SK-N-SH treated with all-trans-retinoic acid at 6 μM for 48 hours (cell line): ENCODE data around the gene SF1.

Source experiments
- ATAC-seq: fragments of 200-7000 bp; cut with Tn5 transposase; 3 replicates; pipeline ENCODE4 v1.9.1; 2020; ENCODE audit warnings: mild to moderate bottlenecking, moderate library complexity
- ARNTL ChIP-seq: fragments of 450-650 bp; formaldehyde crosslinking; IDR thresholded peaks from 2 replicates; pipeline ENCODE4 v1.5.0; 2020; ENCODE audit warnings: low read depth, mild to moderate bottlenecking, moderate library complexity, borderline replicate concordance
- BACH2 ChIP-seq: fragments of 250-450 bp; sonication (Bioruptor Pico); IDR thresholded peaks from 2 replicates; pipeline ENCODE4 v1.9.0; 2021; ENCODE audit warnings: mild to moderate bottlenecking, borderline replicate concordance
- CSDC2 ChIP-seq: fragments of 250-450 bp; sonication (Bioruptor Pico); IDR thresholded peaks from 2 replicates; pipeline ENCODE4 v1.5.0; 2020; ENCODE audit warnings: mild to moderate bottlenecking, moderate library complexity
- GLIS3 ChIP-seq: fragments of 250-450 bp; sonication (Bioruptor Pico); IDR thresholded peaks from 2 replicates; pipeline ENCODE4 v1.5.0; 2020; ENCODE audit warnings: mild to moderate bottlenecking, moderate library complexity
- ISL1 ChIP-seq: fragments of 250-450 bp; sonication (Bioruptor Pico); IDR thresholded peaks from 2 replicates; pipeline ENCODE4 v2.1.2; 2022; ENCODE audit warnings: mild to moderate bottlenecking, moderate library complexity
- PPARA ChIP-seq: fragments of 250-450 bp; sonication (Bioruptor Pico); IDR thresholded peaks from 2 replicates; pipeline ENCODE4 v1.5.0; 2020; ENCODE audit warnings: mild to moderate bottlenecking, borderline replicate concordance
- RARB ChIP-seq: fragments of 250-450 bp; sonication (Bioruptor Pico); IDR thresholded peaks from 2 replicates; pipeline ENCODE4 v1.8.0; 2021; ENCODE audit warnings: mild to moderate bottlenecking, moderate library complexity
- SNAI2 ChIP-seq: fragments of 250-450 bp; sonication (Bioruptor Pico); IDR thresholded peaks from 2 replicates; pipeline ENCODE4 v1.5.0; 2020; ENCODE audit warnings: mild to moderate bottlenecking, moderate library complexity
- TCF4 ChIP-seq: fragments of 250-450 bp; sonication (Bioruptor Pico); IDR thresholded peaks from 2 replicates; pipeline ENCODE4 v1.8.0; 2021; ENCODE audit warnings: mild to moderate bottlenecking, moderate library complexity, borderline replicate concordance
- TOX ChIP-seq: fragments of 250-450 bp; sonication (Bioruptor Pico); IDR thresholded peaks from 2 replicates; pipeline ENCODE4 v1.8.0; 2021; ENCODE audit warnings: mild to moderate bottlenecking, moderate library complexity, borderline replicate concordance
- ZFP3 ChIP-seq: fragments of 250-450 bp; sonication (Bioruptor Pico); IDR thresholded peaks from 2 replicates; pipeline ENCODE4 v1.5.0; 2020; ENCODE audit warnings: mild to moderate bottlenecking, moderate library complexity
- ZFP30 ChIP-seq: fragments of 450-650 bp; formaldehyde crosslinking; IDR thresholded peaks from 2 replicates; pipeline ENCODE4 v1.5.0; 2022; ENCODE audit warnings: mild to moderate bottlenecking, moderate library complexity
- ZNF565 ChIP-seq: fragments of 450-650 bp; formaldehyde crosslinking; conservative IDR thresholded peaks from 2 replicates; pipeline ENCODE4 v1.5.0; 2020; ENCODE audit warnings: low read depth, mild to moderate bottlenecking, moderate library complexity
- ZNF70 ChIP-seq: fragments of 450-650 bp; formaldehyde crosslinking; IDR thresholded peaks from 2 replicates; pipeline ENCODE4 v1.5.0; 2020; ENCODE audit warnings: mild to moderate bottlenecking, moderate library complexity
- ZNF8 ChIP-seq: fragments of 450-650 bp; formaldehyde crosslinking; IDR thresholded peaks from 2 replicates; pipeline ENCODE4 v1.5.0; 2020; ENCODE audit warnings: mild to moderate bottlenecking, moderate library complexity
- TF ChIP-seq, protein P1 (sequence below): fragments of 250-450 bp; sonication (Bioruptor Pico); IDR thresholded peaks from 2 replicates; pipeline ENCODE4 v1.8.0; 2021; ENCODE audit warnings: low read depth, mild to moderate bottlenecking, moderate library complexity, borderline replicate concordance
- TF ChIP-seq, protein P2 (sequence below): fragments of 250-450 bp; sonication (Bioruptor Pico); IDR thresholded peaks from 2 replicates; pipeline ENCODE4 v1.5.1; 2021; ENCODE audit warnings: mild to moderate bottlenecking, moderate library complexity
- TF ChIP-seq, protein P3 (sequence below): fragments of 250-450 bp; sonication (Bioruptor Pico); IDR thresholded peaks from 2 replicates; pipeline ENCODE4 v1.5.0; 2020; ENCODE audit warnings: mild to moderate bottlenecking, moderate library complexity
- TF ChIP-seq, protein P4 (sequence below): fragments of 250-450 bp; sonication (Bioruptor Pico); IDR thresholded peaks from 2 replicates; pipeline ENCODE4 v1.5.1; 2020; ENCODE audit warnings: low read depth, mild to moderate bottlenecking, moderate library complexity

SF1 gene

DNA sequence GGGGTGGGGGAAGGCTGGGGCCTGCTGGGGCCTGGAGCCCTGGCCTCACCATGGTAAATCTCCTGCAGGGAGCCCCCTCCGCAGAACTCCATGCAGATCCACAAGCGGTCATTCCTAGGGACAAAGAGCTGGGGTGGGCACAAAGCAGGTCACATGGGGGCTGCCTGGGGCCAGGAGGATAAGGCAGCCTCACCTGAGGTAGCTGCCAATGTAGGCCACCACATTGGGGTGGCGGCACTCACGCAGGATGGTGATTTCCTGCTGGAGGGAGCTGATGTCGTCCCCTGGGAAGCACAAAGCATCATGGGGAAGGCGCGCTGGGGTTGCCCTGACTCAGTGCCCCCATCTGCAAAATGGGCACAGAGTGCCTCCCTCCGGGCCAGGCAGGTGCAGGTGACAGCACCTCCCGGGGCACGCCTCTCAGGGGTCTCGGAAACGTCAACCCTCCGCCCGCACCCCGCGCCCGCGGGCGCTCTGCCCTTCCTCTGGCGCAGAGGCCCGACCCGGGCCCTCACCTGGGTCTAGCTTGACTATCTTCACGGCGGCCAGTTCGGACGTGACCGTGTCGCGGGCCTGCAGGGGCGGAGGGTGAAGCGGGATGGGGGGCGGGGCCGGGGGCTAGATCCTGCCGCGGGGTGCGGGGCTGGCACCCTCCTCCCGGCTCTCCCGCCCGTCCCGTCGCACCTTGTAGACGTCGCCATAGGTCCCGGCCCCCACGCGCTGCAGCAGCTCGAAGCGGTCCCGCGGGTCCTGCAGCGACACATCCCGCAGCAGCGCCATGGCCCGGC is 24.2 kb upstream of the SF1 start:
- ATAC-seq = no peak
- TF ChIP-seq, protein P1, sequence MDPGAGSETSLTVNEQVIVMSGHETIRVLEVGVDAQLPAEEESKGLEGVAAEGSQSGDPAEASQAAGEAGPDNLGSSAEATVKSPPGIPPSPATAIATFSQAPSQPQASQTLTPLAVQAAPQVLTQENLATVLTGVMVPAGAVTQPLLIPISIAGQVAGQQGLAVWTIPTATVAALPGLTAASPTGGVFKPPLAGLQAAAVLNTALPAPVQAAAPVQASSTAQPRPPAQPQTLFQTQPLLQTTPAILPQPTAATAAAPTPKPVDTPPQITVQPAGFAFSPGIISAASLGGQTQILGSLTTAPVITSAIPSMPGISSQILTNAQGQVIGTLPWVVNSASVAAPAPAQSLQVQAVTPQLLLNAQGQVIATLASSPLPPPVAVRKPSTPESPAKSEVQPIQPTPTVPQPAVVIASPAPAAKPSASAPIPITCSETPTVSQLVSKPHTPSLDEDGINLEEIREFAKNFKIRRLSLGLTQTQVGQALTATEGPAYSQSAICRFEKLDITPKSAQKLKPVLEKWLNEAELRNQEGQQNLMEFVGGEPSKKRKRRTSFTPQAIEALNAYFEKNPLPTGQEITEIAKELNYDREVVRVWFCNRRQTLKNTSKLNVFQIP (CRISPR knock-in tag) = no peak
- TF ChIP-seq, protein P2, sequence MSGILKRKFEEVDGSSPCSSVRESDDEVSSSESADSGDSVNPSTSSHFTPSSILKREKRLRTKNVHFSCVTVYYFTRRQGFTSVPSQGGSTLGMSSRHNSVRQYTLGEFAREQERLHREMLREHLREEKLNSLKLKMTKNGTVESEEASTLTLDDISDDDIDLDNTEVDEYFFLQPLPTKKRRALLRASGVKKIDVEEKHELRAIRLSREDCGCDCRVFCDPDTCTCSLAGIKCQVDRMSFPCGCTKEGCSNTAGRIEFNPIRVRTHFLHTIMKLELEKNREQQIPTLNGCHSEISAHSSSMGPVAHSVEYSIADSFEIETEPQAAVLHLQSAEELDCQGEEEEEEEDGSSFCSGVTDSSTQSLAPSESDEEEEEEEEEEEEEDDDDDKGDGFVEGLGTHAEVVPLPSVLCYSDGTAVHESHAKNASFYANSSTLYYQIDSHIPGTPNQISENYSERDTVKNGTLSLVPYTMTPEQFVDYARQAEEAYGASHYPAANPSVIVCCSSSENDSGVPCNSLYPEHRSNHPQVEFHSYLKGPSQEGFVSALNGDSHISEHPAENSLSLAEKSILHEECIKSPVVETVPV (CRISPR knock-in tag) = no peak
- no peak for TF ChIP-seq ZNF565 (CRISPR knock-in tag)
- TF ChIP-seq CSDC2 (CRISPR knock-in tag) = no peak

DNA sequence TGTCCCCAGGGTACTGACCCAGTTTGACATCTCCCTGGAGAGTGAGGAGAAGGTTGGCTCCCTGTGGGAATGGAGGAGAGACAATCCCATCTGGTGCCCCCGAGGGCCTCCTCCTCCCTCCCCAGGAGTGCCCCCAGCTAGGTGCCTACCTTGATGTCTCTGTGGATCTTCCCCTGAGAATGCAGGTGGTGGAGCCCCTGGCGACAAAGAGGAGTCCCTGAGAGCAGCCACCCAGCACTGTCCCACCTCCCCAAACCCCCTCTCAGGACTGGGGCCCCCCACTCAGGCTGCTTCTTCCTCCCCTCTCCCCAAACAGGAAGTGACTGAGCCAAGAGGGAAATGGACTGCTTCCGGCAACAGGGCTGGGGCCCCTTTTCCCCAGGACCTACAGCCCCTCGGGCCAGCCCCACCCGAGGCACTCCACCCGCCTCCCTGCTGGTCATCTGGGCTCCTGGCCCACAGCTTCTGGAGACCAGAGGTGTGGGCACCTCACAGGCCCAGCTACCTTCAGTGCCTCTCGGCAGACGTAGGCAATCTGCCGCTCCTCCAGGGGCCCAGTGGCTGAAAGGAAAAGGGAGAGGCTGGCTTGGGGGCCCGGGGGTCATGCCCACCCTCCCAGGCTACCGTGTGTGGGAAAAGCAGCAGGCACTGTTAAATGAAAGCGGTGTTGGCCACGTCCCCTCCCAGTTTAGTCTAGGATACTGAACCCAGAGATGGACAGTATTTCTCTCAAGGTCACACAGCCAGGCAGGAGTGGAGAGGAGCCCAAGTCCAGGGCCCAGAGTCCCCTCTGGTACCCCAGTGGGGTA is 23.4 kb upstream of the SF1 start:
- no peak for ATAC-seq
- no peak for TF ChIP-seq SNAI2 (CRISPR knock-in tag)
- TF ChIP-seq RARB (CRISPR knock-in tag) = no peak
- TF ChIP-seq CSDC2 (CRISPR knock-in tag) = no peak
- TF ChIP-seq ZNF565 (CRISPR knock-in tag) = no peak
- no peak for TF ChIP-seq TOX (CRISPR knock-in tag)
- TF ChIP-seq ZNF8 (CRISPR knock-in tag) = no peak
- TF ChIP-seq PPARA (CRISPR knock-in tag) = no peak

DNA sequence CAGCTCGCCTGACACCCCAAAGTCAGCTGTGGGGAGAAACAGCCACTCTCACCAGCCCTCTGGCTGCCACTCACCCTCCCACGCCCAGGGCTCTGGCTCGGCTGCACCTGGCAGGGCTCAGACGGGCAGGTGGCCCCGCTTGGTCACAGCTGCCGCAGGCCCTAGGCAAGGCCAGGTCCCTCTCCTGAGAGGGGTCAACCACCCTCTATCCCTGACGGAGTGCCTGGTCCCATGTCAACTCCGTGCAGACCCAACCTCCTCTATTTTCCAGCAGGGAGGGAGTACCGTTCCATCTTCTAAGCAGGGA is 22.8 kb upstream of the SF1 start:
- ATAC-seq = no peak
- TF ChIP-seq, protein P3, sequence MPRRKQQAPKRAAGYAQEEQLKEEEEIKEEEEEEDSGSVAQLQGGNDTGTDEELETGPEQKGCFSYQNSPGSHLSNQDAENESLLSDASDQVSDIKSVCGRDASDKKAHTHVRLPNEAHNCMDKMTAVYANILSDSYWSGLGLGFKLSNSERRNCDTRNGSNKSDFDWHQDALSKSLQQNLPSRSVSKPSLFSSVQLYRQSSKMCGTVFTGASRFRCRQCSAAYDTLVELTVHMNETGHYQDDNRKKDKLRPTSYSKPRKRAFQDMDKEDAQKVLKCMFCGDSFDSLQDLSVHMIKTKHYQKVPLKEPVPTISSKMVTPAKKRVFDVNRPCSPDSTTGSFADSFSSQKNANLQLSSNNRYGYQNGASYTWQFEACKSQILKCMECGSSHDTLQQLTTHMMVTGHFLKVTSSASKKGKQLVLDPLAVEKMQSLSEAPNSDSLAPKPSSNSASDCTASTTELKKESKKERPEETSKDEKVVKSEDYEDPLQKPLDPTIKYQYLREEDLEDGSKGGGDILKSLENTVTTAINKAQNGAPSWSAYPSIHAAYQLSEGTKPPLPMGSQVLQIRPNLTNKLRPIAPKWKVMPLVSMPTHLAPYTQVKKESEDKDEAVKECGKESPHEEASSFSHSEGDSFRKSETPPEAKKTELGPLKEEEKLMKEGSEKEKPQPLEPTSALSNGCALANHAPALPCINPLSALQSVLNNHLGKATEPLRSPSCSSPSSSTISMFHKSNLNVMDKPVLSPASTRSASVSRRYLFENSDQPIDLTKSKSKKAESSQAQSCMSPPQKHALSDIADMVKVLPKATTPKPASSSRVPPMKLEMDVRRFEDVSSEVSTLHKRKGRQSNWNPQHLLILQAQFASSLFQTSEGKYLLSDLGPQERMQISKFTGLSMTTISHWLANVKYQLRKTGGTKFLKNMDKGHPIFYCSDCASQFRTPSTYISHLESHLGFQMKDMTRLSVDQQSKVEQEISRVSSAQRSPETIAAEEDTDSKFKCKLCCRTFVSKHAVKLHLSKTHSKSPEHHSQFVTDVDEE = no peak
- no peak for TF ChIP-seq ZFP30 (CRISPR knock-in tag)

DNA sequence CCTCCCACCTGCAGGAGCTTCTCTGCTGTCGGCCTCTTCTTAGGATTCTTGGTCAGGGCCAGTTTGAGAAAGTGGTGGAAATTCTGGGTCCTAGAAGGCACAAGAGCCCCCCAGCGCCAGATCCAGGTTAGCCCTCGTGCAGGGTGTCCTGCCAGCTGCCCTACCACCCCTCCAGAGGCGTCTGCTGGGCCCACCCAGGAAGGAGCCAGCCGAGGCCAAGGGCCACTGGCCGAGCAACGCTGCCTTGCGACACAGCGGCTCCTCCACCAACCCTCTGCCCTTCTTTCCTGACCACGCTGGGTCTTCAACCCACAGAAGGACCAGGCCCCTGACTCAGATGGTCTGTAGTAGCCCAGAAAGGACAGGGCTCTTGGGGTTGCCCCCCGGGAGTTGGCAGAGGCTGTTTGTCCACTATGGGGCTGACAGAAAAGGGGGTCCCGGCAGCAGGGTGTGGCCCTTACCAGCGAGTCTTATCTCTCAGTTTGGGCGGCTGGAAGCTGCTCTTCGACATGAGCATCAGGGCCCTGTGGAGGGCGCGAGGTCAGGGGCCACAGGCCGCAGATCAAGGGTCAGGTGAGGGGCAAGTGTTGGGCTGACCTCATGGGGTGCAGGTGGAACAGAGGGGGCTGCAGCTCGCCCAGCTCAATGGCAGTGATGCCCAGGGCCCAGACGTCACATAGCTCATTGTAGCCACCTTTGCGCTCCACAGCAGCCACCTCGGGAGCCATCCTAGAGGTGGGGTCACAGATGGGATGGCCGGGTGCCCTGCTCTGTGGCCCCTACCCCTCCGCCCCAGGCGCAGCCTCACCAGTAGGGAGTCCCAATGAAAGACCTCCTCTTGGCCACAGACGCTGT is 22.2 kb upstream of the SF1 start:
- ATAC-seq = no peak
- no peak for TF ChIP-seq TCF4 (CRISPR knock-in tag)

DNA sequence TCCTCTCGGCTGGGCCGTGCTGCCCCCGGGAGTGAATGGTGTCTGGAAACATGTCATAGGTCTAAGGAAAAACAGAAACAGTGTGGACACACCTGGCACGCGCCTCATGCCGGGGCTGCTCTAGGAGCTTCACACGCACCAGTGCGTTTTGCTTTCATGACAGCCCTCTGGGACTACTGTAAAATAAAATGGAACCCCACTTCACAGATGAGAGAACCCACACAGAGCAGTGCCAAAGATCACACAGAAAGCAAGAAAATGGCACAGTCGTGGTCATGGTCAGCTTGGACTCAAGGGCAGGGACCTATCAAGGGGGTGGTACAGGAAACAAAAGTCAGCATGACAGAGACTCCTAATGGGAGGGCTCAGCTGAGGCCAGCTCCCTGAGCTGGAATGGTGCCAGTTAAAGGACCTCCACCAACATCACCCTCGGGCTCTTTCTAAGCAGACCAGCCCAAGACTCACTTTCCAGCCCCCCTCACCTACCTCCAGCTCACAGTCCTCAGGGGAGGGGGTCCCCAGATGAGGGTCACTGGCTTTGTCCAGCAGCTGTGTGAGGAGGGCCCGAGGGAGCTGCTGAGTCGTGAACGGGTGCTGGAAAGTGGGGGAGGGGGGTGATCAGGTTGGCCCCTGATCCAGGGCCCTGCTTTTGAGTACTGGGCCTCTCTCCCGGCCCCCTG is 21.4 kb upstream of the SF1 start:
- TF ChIP-seq SNAI2 (CRISPR knock-in tag) (no peak), ZFP30 (CRISPR knock-in tag) (no peak), ZNF8 (CRISPR knock-in tag) (no peak)
- no peak for ATAC-seq

DNA sequence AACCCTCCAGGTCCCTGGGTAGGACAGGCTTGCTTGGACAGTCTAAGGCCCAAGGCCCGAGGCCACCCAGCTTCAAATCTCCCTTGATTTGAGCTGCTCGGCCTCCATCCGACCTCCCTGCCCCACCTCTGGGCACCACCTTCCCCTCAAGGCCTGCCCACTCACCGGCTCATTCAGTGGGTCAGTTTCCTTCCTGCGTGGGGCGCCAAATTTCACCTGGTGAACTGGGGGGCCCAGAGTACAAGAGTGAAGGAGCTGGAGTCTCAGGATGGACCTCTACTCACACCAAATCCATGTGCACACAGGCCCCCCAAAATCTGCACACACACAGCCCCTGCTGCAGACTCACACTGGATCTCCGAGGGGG is 20.9 kb upstream of the SF1 start:
- ATAC-seq = no peak
- TF ChIP-seq ZFP3 (CRISPR knock-in tag) (no peak), GLIS3 (no peak), TOX (CRISPR knock-in tag) (no peak), ISL1 (CRISPR knock-in tag) (no peak), RARB (CRISPR knock-in tag) (no peak), ZFP30 (CRISPR knock-in tag) (no peak), BACH2 (no peak), SNAI2 (CRISPR knock-in tag) (no peak), ZNF70 (CRISPR knock-in tag) (no peak), ARNTL (CRISPR knock-in tag) (no peak)
- TF ChIP-seq, protein P2 (CRISPR knock-in tag) = no peak
- TF ChIP-seq, protein P4, sequence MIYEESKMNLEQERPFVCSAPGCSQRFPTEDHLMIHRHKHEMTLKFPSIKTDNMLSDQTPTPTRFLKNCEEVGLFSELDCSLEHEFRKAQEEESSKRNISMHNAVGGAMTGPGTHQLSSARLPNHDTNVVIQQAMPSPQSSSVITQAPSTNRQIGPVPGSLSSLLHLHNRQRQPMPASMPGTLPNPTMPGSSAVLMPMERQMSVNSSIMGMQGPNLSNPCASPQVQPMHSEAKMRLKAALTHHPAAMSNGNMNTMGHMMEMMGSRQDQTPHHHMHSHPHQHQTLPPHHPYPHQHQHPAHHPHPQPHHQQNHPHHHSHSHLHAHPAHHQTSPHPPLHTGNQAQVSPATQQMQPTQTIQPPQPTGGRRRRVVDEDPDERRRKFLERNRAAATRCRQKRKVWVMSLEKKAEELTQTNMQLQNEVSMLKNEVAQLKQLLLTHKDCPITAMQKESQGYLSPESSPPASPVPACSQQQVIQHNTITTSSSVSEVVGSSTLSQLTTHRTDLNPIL = no peak
